HG03460 (cell line): Measurements from ENCODE around the gene SOX5.
"Not testable (repeated sequence)": the region's sequence is repeated elsewhere in the genome, so short reads cannot be mapped to it uniquely, and the experiment has no call there.

Experiments
- ATAC-seq: cut with Tn5 transposase; IDR thresholded peaks from one replicate; pipeline ENCODE4 v1.9.1; 2021; ENCODE audit not compliant: unreplicated experiment

Gene SOX5

GRCh38 chr12:23911574-23911973, 37.9 kb downstream of the SOX5 start:
- ATAC-seq, result no peak

GRCh38 chr12:23909551-23909950, 39.9 kb downstream of the SOX5 start:
- no peak for ATAC-seq

GRCh38 chr12:23906329-23906728, 43.1 kb downstream of the SOX5 start:
- ATAC-seq, result no peak

GRCh38 chr12:23899434-23899833, 50.0 kb downstream of the SOX5 start:
- ATAC-seq, result no peak

- no peak for ATAC-seq
Observed at GRCh38 chr12:23898121-23898520, 51.3 kb downstream of the SOX5 start.

DNA sequence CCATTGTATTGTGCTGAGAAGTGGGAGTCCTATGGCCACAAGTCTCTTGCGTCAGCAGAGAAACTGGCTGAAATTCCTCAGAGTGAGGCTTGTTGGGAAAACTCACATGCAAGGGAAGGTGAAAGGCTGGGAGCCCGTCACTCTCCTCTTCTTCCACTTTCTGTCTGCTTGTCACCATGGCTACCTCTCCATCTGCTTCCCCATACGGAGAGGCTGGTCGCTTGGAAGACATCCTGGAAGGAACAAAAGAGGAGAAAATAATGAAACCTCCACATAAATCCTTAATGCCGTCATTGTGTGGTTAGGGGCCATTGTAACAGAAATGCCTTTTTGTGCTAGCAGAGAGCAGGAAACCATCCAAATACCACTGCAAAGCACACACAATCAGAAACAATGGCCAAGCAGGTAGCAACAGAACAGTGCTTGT, 53.7 kb downstream of the SOX5 start:
- ATAC-seq, result no peak

- no peak for ATAC-seq
Observed at GRCh38 chr12:23893611-23894010, 55.9 kb downstream of the SOX5 start.

DNA sequence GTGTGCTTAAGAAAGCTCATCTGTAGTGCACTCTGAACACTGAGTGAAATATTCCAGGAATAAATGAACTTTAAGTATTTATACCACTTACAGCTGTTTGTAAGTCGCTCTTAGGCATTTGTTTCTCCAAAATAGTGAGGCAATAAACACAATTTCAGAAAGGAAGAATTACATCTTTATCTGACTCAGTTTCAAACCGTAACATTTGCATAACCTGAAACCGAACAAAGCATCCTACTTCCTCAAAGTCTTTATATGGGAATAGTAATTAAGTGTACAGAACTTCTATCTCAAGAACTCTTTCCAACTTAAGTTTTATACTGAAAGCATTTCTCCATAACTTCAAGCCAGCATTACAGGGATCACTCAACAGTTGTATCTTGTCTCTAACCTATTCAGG, 58.4 kb downstream of the SOX5 start:
- no peak for ATAC-seq

DNA sequence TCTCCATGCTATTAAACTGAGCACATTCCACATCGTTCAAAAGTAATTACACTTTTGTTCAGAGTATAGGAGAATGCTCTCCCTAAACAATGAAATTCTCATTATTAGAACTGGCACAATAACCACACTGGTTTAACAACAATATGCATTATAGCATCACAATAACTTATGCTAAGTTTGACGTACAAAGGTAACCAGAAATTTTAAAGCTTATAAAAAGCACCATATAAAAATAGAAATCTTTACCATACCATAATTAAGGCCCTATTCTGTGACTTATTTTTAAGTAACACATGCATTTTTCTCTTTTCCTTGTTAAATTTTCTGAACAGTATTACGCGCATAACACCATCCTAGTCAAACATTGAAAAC, 60.4 kb downstream of the SOX5 start:
- no peak for ATAC-seq

- ATAC-seq, result no peak
Observed at GRCh38 chr12:23888396-23889068, 60.9 kb downstream of the SOX5 start.

GRCh38 chr12:23887055-23887835, 62.2 kb downstream of the SOX5 start:
- ATAC-seq, result no peak

DNA sequence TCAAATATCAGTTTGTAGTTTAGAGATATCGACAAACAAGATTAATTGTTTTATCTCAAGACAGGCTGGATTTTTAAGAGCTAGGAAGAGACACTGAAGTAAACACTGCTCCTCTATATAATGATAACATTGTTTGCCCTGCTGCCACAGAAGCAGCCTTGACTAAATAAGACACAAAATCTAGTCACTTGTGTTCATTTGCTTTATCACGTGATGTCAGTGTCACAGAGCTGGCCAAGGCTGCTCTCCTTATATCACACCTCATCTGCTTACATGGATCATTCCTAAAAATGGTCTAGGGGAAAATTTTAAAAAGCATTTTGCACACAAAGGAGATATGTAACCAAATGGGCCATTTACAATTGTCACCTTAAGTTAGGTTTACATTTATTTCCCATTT, 64.1 kb downstream of the SOX5 start:
- ATAC-seq, result no peak

DNA sequence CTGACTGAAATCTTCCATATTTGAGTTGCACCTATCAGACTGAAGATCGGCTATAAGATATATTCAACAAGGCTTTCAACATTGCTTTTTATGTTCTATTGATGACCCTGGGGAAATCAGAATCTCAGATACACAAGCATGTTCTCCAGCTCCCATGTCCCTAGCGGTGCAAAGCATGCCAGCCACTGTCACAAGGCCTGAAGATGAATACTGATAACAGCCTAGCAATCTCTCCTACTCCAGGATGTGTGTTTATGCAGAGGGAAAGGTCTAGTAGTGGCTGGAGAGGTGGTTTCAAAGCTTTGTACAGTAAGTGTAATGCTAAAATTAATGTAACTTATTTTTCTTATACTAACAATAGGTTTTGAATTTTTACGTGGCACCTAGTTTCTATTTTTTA, 64.6 kb downstream of the SOX5 start:
- no peak for ATAC-seq

GRCh38 chr12:23880988-23881387, 68.5 kb downstream of the SOX5 start:
- no peak for ATAC-seq

DNA sequence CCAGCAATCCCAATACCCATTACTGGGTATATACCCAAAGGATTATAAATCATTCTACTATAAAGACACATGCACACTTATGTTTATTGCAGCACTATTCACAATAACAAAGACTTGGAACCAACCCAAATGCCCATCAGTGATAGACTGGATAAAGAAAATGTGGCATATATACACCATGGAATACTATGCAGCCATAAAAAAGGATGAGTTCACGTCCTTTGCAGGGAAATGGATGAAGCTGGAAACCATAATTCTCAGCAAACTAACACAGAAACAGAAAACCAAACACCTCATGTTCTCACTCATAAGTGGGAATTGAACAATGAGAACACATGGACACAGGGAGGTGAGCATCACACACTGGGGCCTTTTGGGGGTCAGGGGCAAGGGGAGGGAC, 72.9 kb downstream of the SOX5 start:
- ATAC-seq, result not testable (repeated sequence)

- no peak for ATAC-seq
Observed at GRCh38 chr12:23867794-23868193, 81.7 kb downstream of the SOX5 start.

- ATAC-seq, result no peak
Observed at GRCh38 chr12:23862701-23863100, 86.8 kb downstream of the SOX5 start.

DNA sequence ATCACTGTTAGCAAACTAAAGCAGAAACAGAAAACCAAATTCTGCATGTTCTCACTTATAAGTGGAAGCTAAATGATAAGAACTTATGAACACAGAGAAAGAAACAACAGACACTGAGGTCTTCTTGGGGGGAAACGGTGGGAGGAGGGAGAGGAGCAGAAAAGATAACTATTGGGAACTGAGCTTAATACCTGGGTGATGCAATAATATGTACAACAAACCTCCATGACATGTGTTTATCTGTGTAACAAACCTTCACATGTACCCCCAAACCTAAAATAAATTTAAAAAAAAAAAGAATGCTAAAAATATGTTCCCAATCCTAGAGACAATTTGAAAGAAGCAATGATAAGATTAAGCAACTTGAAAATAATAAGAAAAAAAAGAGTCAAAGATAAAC, 89.5 kb downstream of the SOX5 start:
- ATAC-seq, result no peak

DNA sequence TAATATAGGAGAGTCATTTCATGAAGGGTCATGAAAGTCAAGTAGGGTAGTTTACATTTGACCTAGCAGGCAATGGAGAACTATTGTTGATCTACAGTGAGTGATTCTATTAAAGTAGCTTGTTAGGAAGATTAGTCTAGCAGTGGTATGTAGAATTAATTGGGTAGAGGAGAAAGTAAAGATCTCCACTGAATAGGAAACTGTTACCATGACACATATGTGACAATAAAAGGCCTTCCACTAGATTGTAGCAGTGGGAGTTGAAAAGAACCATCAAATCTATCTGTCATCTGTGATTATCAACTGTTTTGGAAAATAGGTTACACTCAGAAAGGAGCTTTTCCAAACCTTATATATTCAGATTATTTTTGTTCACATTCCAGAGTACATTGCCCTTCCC, 92.3 kb downstream of the SOX5 start:
- ATAC-seq, result no peak

DNA sequence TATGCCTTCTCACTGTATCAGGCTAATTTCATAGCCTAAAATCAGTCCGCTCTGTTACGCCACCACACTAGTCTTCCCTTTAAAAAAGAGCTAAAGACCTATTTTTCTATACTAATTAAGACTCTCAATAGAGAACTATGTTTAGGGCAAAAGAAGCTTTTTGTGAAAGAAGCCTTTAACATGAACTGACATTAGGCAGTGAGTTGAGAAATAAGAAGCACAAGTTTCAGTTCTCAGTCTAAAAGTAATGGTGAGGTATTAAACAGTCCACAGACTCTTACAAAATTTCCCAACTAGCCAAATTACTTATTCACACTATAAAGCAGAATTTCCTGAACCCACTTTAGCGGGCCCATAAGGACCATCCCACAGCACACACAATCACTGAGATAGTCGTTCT, 93.7 kb downstream of the SOX5 start:
- ATAC-seq, result no peak

- ATAC-seq, result no peak
Observed at GRCh38 chr12:23854598-23854997, 94.9 kb downstream of the SOX5 start.

DNA sequence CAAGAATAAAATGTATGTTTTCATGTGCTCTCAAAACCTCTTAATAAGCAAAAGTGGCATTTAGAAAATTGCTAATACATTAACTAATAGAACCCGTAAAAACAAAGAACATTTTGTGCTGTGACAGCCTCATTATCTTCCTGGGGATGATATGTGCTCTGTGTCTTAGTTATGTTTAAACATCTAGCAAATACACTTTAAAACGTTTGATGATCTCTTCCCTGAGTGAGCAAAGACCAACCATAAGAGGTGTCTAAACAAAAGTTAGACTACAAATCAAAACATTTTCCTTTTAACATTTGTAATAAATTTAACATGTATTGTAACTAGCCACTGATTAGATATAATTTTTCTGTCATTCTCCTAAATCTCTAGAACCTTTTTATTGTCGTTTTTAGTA, 95.8 kb downstream of the SOX5 start:
- no peak for ATAC-seq

GRCh38 chr12:23851602-23852001, 97.9 kb downstream of the SOX5 start:
- ATAC-seq, result no peak
